Stimulated activated CD8-positive, alpha-beta memory T cell treated with anti-CD3 and anti-CD28 coated beads, Interleukin-7, amount 100 ng/mL, for 48 hours (primary cell): ENCODE results near the gene STT3A.
"Not testable (repeated sequence)": the region's sequence is repeated elsewhere in the genome, so short reads cannot be mapped to it uniquely, and the experiment has no call there.

ENCODE experiments used
- DNase-seq, 2 donors: peaks; one replicate each; pipeline ENCODE4 v3.0.0-alpha.2; 2020; ENCODE audit warnings: low read depth in 1 of 2; ENCODE audit errors: extremely low read depth in 1 of 2

Gene STT3A

GRCh38 chr11:125592305-125593113, at the start of gene STT3A:
Gene STT3A, plus strand, starts transcription at chr11:125592852. Its CDS starts 3,064 bp downstream, at chr11:125595916.
- peak; percentile 93 to 97 for DNase-seq

GRCh38 chr11:125550780-125551179, 41.9 kb upstream of the STT3A start:
- DNase-seq, result no peak

- no peak for DNase-seq
Observed at GRCh38 chr11:125551835-125552342, 40.8 kb upstream of the STT3A start.

GRCh38 chr11:125552927-125553326, 39.7 kb upstream of the STT3A start:
- DNase-seq, result no peak

- no peak for DNase-seq
Observed at GRCh38 chr11:125553357-125553756, 39.3 kb upstream of the STT3A start.

- DNase-seq, result no peak
Observed at GRCh38 chr11:125554038-125554437, 38.6 kb upstream of the STT3A start.

GRCh38 chr11:125559888-125560287, 32.8 kb upstream of the STT3A start:
- no peak for DNase-seq

GRCh38 chr11:125561924-125562323, 30.7 kb upstream of the STT3A start:
- DNase-seq, result no peak

- no peak for DNase-seq
Observed at GRCh38 chr11:125562430-125562829, 30.2 kb upstream of the STT3A start.

GRCh38 chr11:125564357-125564756, 28.3 kb upstream of the STT3A start:
- DNase-seq, result no peak

- DNase-seq, result no peak
Observed at GRCh38 chr11:125566235-125566634, 26.4 kb upstream of the STT3A start.

- peak; percentile 83 for DNase-seq
Observed at GRCh38 chr11:125568970-125569914, 23.4 kb upstream of the STT3A start, which contains the start of gene EI24. Gene EI24, plus strand, starts transcription at chr11:125569477. Its CDS starts 3,051 bp downstream, at chr11:125572528.

GRCh38 chr11:125569915-125570621, 22.6 kb upstream of the STT3A start:
- DNase-seq, result no peak

GRCh38 chr11:125570952-125571351, 21.7 kb upstream of the STT3A start:
- no peak for DNase-seq

- no peak for DNase-seq
Observed at GRCh38 chr11:125572916-125573315, 19.7 kb upstream of the STT3A start.

- DNase-seq, result not testable (repeated sequence)
Observed at GRCh38 chr11:125577181-125577580, 15.5 kb upstream of the STT3A start.

- DNase-seq, result no peak
Observed at GRCh38 chr11:125578783-125579182, 13.9 kb upstream of the STT3A start.

GRCh38 chr11:125579811-125580210, 12.8 kb upstream of the STT3A start:
- no peak for DNase-seq

GRCh38 chr11:125583496-125583895, 9.2 kb upstream of the STT3A start:
- DNase-seq, result no peak

GRCh38 chr11:125585487-125585886, 7.2 kb upstream of the STT3A start:
- no peak for DNase-seq

GRCh38 chr11:125586623-125587022, 6.0 kb upstream of the STT3A start:
- DNase-seq, result no peak
